T-helper 1 cell treated with Interleukin-12 subunit alpha and Interleukin-12 subunit beta and Interleukin-4 antibody, amounts not matched to agents 30 μg/mL and 1 μg/mL, for 36 hours (primary cell): ENCODE measurements around the gene DDX1.

Experiments
- H3K27ac Mint-ChIP-seq: one replicate; pipeline ENCODE4 v1.8.0; 2021; ENCODE audit warnings: mild to moderate bottlenecking, mixed read lengths
- H3K27me3 Mint-ChIP-seq: one replicate; pipeline ENCODE4 v1.8.0; 2021; ENCODE audit warnings: low read depth, mixed read lengths
- H3K36me3 Mint-ChIP-seq: one replicate; pipeline ENCODE4 v1.8.0; 2021; ENCODE audit warnings: low read depth, mixed read lengths
- H3K4me1 Mint-ChIP-seq: one replicate; pipeline ENCODE4 v1.8.0; 2021; ENCODE audit warnings: low read depth, mixed read lengths
- H3K4me3 Mint-ChIP-seq: one replicate; pipeline ENCODE4 v1.8.0; 2021; ENCODE audit warnings: mild to moderate bottlenecking, moderate library complexity, mixed read lengths
- H3K9me3 Mint-ChIP-seq: one replicate; pipeline ENCODE4 v1.8.0; 2021; ENCODE audit warnings: mixed read lengths

DDX1 gene

GRCh38 chr2:15666861-15667808, 75.5 kb downstream of the DDX1 start:
- H3K36me3 Mint-ChIP-seq = no peaks in the 10 kb centered on the region
- H3K9me3 Mint-ChIP-seq = no peaks in the 10 kb centered on the region
- H3K27me3 Mint-ChIP-seq = no peaks in the 10 kb centered on the region
- no peak overlapping the region for H3K4me3 Mint-ChIP-seq
- H3K27ac Mint-ChIP-seq = no peak overlapping the region
- no peaks in the 10 kb centered on the region for H3K4me1 Mint-ChIP-seq

- no peak overlapping the region for H3K27ac Mint-ChIP-seq
- no peaks in the 10 kb centered on the region for H3K4me1 Mint-ChIP-seq
- no peak overlapping the region for H3K4me3 Mint-ChIP-seq
- H3K36me3 Mint-ChIP-seq = no peaks in the 10 kb centered on the region
- no peaks in the 10 kb centered on the region for H3K9me3 Mint-ChIP-seq
- H3K27me3 Mint-ChIP-seq = no peaks in the 10 kb centered on the region
Observed at GRCh38 chr2:15667809-15668556, 76.3 kb downstream of the DDX1 start.

GRCh38 chr2:15668611-15669305, 77.1 kb downstream of the DDX1 start:
- no peak overlapping the region for H3K4me3 Mint-ChIP-seq
- no peaks in the 10 kb centered on the region for H3K27me3 Mint-ChIP-seq
- no peaks in the 10 kb centered on the region for H3K9me3 Mint-ChIP-seq
- H3K36me3 Mint-ChIP-seq = no peaks in the 10 kb centered on the region
- no peaks in the 10 kb centered on the region for H3K4me1 Mint-ChIP-seq
- no peak overlapping the region for H3K27ac Mint-ChIP-seq

- no peaks in the 10 kb centered on the region for H3K36me3 Mint-ChIP-seq
- H3K4me1 Mint-ChIP-seq = no peaks in the 10 kb centered on the region
- H3K9me3 Mint-ChIP-seq = no peaks in the 10 kb centered on the region
- no peaks in the 10 kb centered on the region for H3K27me3 Mint-ChIP-seq
- no peak overlapping the region for H3K4me3 Mint-ChIP-seq
- no peak overlapping the region for H3K27ac Mint-ChIP-seq
Observed at GRCh38 chr2:15669375-15669910, 77.8 kb downstream of the DDX1 start.

GRCh38 chr2:15670469-15670868, 78.8 kb downstream of the DDX1 start:
- Mint-ChIP-seq H3K9me3 (no peaks in the 10 kb centered on the region), H3K27ac (no peak overlapping the region), H3K27me3 (no peaks in the 10 kb centered on the region), H3K4me1 (no peaks in the 10 kb centered on the region), H3K36me3 (no peaks in the 10 kb centered on the region), H3K4me3 (no peak overlapping the region)

- H3K36me3 Mint-ChIP-seq = no peaks in the 10 kb centered on the region
- H3K4me3 Mint-ChIP-seq = no peak overlapping the region
- H3K4me1 Mint-ChIP-seq = no peaks in the 10 kb centered on the region
- H3K27ac Mint-ChIP-seq = no peak overlapping the region
- no peaks in the 10 kb centered on the region for H3K9me3 Mint-ChIP-seq
- no peaks in the 10 kb centered on the region for H3K27me3 Mint-ChIP-seq
Observed at GRCh38 chr2:15670981-15671380, 79.3 kb downstream of the DDX1 start.

- no peaks in the 10 kb centered on the region for H3K27me3 Mint-ChIP-seq
- no peaks in the 10 kb centered on the region for H3K4me1 Mint-ChIP-seq
- no peak overlapping the region for H3K4me3 Mint-ChIP-seq
- H3K36me3 Mint-ChIP-seq = no peaks in the 10 kb centered on the region
- no peak overlapping the region for H3K27ac Mint-ChIP-seq
- no peaks in the 10 kb centered on the region for H3K9me3 Mint-ChIP-seq
Observed at GRCh38 chr2:15671409-15671808, 79.7 kb downstream of the DDX1 start.

GRCh38 chr2:15671842-15672815, 80.5 kb downstream of the DDX1 start:
- H3K36me3 Mint-ChIP-seq = no peaks in the 10 kb centered on the region
- H3K9me3 Mint-ChIP-seq = no peaks in the 10 kb centered on the region
- H3K4me1 Mint-ChIP-seq = no peaks in the 10 kb centered on the region
- no peak overlapping the region for H3K27ac Mint-ChIP-seq
- no peak overlapping the region for H3K4me3 Mint-ChIP-seq
- H3K27me3 Mint-ChIP-seq = no peaks in the 10 kb centered on the region

GRCh38 chr2:15672961-15673918, 81.6 kb downstream of the DDX1 start:
- Mint-ChIP-seq H3K9me3 (no peaks in the 10 kb centered on the region), H3K4me3 (no peak overlapping the region), H3K4me1 (no peaks in the 10 kb centered on the region), H3K27ac (no peak overlapping the region), H3K27me3 (no peaks in the 10 kb centered on the region), H3K36me3 (no peaks in the 10 kb centered on the region)

GRCh38 chr2:15673919-15674636, 82.4 kb downstream of the DDX1 start:
- Mint-ChIP-seq H3K27ac (no peak overlapping the region), H3K9me3 (peaks cover 2% of the 10 kb centered on the region), H3K4me1 (no peaks in the 10 kb centered on the region), H3K27me3 (no peaks in the 10 kb centered on the region), H3K4me3 (no peak overlapping the region), H3K36me3 (no peaks in the 10 kb centered on the region)

- H3K27me3 Mint-ChIP-seq = no peaks in the 10 kb centered on the region
- H3K9me3 Mint-ChIP-seq = peaks cover 8% of the 10 kb centered on the region
- H3K4me3 Mint-ChIP-seq = no peak overlapping the region
- no peaks in the 10 kb centered on the region for H3K36me3 Mint-ChIP-seq
- no peaks in the 10 kb centered on the region for H3K4me1 Mint-ChIP-seq
- H3K27ac Mint-ChIP-seq = no peak overlapping the region
Observed at GRCh38 chr2:15674637-15675455, 83.2 kb downstream of the DDX1 start.
